Frontal cortex (tissue), 4 donors: ENCODE results near the gene PSMB3. TPM values are rescaled to one million over a fixed set of nuclear protein-coding genes. Genes with fewer than 3 reads are reported as not detected.
A peak's percentile ranks its signal among the peaks of the same experiment; 100 is the strongest.
"Not testable (repeated sequence)": the region's sequence is repeated elsewhere in the genome, so short reads cannot be mapped to it uniquely, and the experiment has no call there.

Source experiments
- DNase-seq, 2 donors: peaks; one replicate each; pipeline ENCODE4 v3.0.0; 2012; ENCODE audit warnings: low spot score in 2 of 2
- FAIRE-seq: peaks from 2 replicates; lab custom pipeline; 2012; peaks lifted over from hg19 to GRCh38; lab: Jason Lieb, UNC
- small RNA-seq: library from RNA; depleted of rRNA; stranded (forward); fragments of <200 nt; gene quantifications from one replicate; pipeline ENCODE3, GENCODE V24; 2014
- total RNA-seq: library from RNA; depleted of rRNA; stranded (reverse); fragments of >200 nt; gene quantifications from one replicate; pipeline ENCODE4 v1.2.3, GENCODE V29; 2014
- donor health status: control.
- donor health status: control.
- donor health status: control.

PSMB3 gene
- total RNA-seq, 1 donor from 2014 or later, result 196 TPM

- FAIRE-seq, result no peak
Observed at GRCh38 chr17:38786372-38786771, 33.8 kb downstream of the PSMB3 start.

GRCh38 chr17:38787999-38788398 lies 35.5 kb downstream of the PSMB3 start:
- FAIRE-seq, DNase-seq: not testable (repeated sequence)

More at GRCh38 chr17:38786372-38786771, 33.8 kb downstream of the PSMB3 start:
- DNase-seq, result no peak

- no peak for FAIRE-seq
- no peak for DNase-seq
Observed at GRCh38 chr17:38789185-38789584, 36.6 kb downstream of the PSMB3 start.

GRCh38 chr17:38790148-38790707 lies 37.7 kb downstream of the PSMB3 start:
- not testable (repeated sequence) for FAIRE-seq, DNase-seq

GRCh38 chr17:38791162-38791561 lies 38.6 kb downstream of the PSMB3 start:
- DNase-seq, result no peak
- FAIRE-seq, result no peak

- FAIRE-seq (no peak), DNase-seq (no peak)
Observed at GRCh38 chr17:38794221-38794620, 41.7 kb downstream of the PSMB3 start.

- no peak for DNase-seq
- no peak for FAIRE-seq
Observed at GRCh38 chr17:38796451-38797157, 44.1 kb downstream of the PSMB3 start.

- no peak for FAIRE-seq
- DNase-seq, result no peak
Observed at GRCh38 chr17:38797158-38797490, 44.6 kb downstream of the PSMB3 start.

GRCh38 chr17:38797828-38798227 lies 45.3 kb downstream of the PSMB3 start:
- FAIRE-seq (no peak), DNase-seq (no peak)

- DNase-seq, result peak in 1 of 2 donors; percentile 45
- no peak for FAIRE-seq
Observed at GRCh38 chr17:38798614-38799500, 46.3 kb downstream of the PSMB3 start.

GRCh38 chr17:38799501-38800236 lies 47.1 kb downstream of the PSMB3 start, which contains the start of gene PIP4K2B:
TSS of gene PIP4K2B (minus strand) at chr17:38799556. CDS start at chr17:38799424, 132 bp downstream.
- FAIRE-seq, result no peak
- DNase-seq, result peak; percentile 94 to 96

- no peak for FAIRE-seq
- peak in 1 of 2 donors; percentile 8 for DNase-seq
Observed at GRCh38 chr17:38800237-38800760, 47.8 kb downstream of the PSMB3 start.

- no peak for FAIRE-seq
Observed at GRCh38 chr17:38809828-38810227, 57.3 kb downstream of the PSMB3 start.

More at GRCh38 chr17:38809828-38810227, 57.3 kb downstream of the PSMB3 start:
- no peak for DNase-seq

Small RNAs within 50 kb of the gene (small RNA-seq; reads per million reads assigned to genes)
- not detected for gene MIR4726
- gene RNA5SP440, result 0.20 reads per million
- not detected for gene RNU6-866P

Other genes with a start within 250 kb of the PSMB3 start
- 23.6 TPM for gene SRCIN1, start 146.8 kb upstream of the PSMB3 start, total RNA-seq
- gene EPOP, start 77.8 kb upstream of the PSMB3 start, total RNA-seq, result 0.82 TPM
- 16.3 TPM for gene MLLT6, start 47.5 kb upstream of the PSMB3 start, total RNA-seq
- gene CISD3, start 22.4 kb upstream of the PSMB3 start, total RNA-seq, result 0.82 TPM
- gene PCGF2, start 4.4 kb upstream of the PSMB3 start, total RNA-seq, result 8.2 TPM
- 172 TPM for gene PIP4K2B, start 46.8 kb downstream of the PSMB3 start, total RNA-seq
- 9.4 TPM for gene CWC25, start 72.6 kb downstream of the PSMB3 start, total RNA-seq
- gene RPL23, start 101.0 kb downstream of the PSMB3 start, total RNA-seq, result 1,517 TPM
- gene LASP1, start 117.3 kb downstream of the PSMB3 start, total RNA-seq, result 44.0 TPM
- gene FBXO47, start 214.7 kb downstream of the PSMB3 start, total RNA-seq, result not detected